ENCODE measurements around the gene AKT1S1. TPM values are rescaled to one million over a fixed set of nuclear protein-coding genes. Genes with fewer than 3 reads are reported as not detected.

AKT1S1 gene
- total RNA-seq, 4 donors from 2014 or later = 15.4 to 30.6 (median 21.9) TPM

DNA sequence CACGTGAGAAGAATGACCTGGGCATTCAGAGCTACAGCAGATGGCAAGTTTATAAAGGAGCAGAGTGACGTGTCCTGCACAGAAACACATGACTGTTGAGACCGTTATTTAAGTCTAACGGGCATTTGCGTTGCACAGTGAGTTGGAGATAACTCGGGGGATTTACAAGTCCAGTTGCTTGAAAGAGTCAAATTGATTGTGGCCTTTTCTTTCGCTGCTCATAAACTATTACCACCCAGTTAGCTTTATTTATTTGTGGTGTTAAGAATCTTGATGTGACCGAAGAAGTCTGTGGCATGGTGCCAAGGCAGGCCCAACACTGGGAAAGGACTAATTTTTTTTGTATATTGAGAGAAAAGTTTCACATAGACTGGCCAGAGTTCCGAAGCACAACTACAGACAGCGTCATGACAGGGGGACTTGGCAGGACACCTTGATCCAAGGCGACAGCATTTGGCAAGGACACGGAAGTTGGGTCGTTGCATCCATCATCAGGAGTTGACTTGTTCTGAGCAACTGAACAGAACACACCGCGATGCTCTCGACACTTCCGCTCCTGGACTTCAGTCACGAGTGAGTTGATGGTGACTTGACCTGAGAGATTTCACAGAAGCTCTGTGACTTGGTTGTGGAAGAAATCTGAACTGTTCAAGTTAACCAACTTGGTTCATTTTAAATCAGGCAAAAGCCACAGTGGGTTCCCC, 38.1 kb downstream of the AKT1S1 start:
- Histone ChIP-seq H3K9me3 (no peaks in the 10 kb centered on the region), H3K4me1 (no peaks in the 10 kb centered on the region), H3K4me3 (no peak overlapping the region), H3K36me3 (peaks cover 27 to 64% (median 62%) of the 10 kb centered on the region in 4 donors), H3K27me3 (no peaks in the 10 kb centered on the region), H3K27ac (replicated peaks in 1 of 4) (no peak overlapping the region)
- 90% methylated on average over 18 of the region's 18 CpGs for WGBS
- TF ChIP-seq, protein P1, sequence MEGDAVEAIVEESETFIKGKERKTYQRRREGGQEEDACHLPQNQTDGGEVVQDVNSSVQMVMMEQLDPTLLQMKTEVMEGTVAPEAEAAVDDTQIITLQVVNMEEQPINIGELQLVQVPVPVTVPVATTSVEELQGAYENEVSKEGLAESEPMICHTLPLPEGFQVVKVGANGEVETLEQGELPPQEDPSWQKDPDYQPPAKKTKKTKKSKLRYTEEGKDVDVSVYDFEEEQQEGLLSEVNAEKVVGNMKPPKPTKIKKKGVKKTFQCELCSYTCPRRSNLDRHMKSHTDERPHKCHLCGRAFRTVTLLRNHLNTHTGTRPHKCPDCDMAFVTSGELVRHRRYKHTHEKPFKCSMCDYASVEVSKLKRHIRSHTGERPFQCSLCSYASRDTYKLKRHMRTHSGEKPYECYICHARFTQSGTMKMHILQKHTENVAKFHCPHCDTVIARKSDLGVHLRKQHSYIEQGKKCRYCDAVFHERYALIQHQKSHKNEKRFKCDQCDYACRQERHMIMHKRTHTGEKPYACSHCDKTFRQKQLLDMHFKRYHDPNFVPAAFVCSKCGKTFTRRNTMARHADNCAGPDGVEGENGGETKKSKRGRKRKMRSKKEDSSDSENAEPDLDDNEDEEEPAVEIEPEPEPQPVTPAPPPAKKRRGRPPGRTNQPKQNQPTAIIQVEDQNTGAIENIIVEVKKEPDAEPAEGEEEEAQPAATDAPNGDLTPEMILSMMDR (IDR thresholded peaks at IDR 0.05) = no peak
- no peak for TF ChIP-seq EP300 (IDR thresholded peaks at IDR 0.05)
- no peak for TF ChIP-seq POLR2AphosphoS5 (IDR thresholded peaks at IDR 0.05)
- TF ChIP-seq POLR2A (IDR thresholded peaks at IDR 0.05; ENCODE audit: low read depth) = no peak
- no peak for DNase-seq (ENCODE audit: extremely low spot score)
- intact Hi-C loops (cut with DNase I) = no loop called here

DNA sequence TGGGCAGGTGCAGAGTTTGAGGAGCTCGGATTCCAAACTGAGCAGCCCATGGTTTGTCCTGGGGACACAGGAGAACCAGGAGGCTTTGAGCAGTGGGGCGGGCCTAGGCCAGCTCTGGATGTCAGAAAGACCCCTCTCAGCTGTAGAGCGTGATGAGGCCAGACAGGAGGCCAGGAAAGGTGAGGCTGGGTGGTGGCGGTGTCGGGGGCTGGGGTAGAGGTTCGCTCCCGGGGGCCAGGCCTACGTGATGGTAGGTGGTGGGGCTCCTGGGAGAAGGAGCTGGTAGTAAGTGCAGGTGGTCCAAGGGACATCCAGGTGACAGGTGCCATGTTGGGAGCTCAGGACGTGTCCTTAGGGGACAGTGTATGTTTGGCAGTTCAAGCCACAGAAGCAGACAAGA, 39.7 kb downstream of the AKT1S1 start:
- intact Hi-C loops (cut with DNase I) = no loop called here
- Histone ChIP-seq H3K4me1 (no peaks in the 10 kb centered on the region), H3K27ac (replicated peaks in 1 of 4) (no peak overlapping the region), H3K36me3 (peaks cover 43 to 80% (median 78%) of the 10 kb centered on the region in 4 donors), H3K27me3 (no peaks in the 10 kb centered on the region), H3K4me3 (no peak overlapping the region), H3K9me3 (no peaks in the 10 kb centered on the region)
- WGBS = 95% methylated on average over 9 of the region's 9 CpGs
- TF ChIP-seq EP300 (IDR thresholded peaks at IDR 0.05) (no peak), POLR2AphosphoS5 (IDR thresholded peaks at IDR 0.05) (no peak)
- TF ChIP-seq, protein P1 (IDR thresholded peaks at IDR 0.05) = no peak
- DNase-seq (ENCODE audit: extremely low spot score) = no peak

DNA sequence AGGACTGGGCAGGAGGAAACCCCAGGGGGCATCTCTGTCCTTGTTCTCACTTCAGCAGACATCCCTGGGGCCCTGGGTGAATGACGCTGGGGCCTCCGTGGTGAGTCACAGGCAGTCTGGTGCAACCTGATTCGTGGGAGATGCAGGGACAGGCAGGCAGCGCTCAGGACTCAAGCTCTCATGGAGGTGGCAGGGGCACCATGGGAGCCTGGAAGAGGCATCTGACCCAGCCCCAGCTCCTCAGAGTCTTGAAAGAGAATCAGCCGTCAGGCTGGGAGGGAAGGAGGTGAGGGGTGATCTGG, 40.2 kb downstream of the AKT1S1 start:
- Histone ChIP-seq H3K36me3 (peaks cover 48 to 85% (median 82%) of the 10 kb centered on the region in 4 donors), H3K27ac (replicated peaks in 1 of 4) (no peak overlapping the region), H3K4me1 (no peaks in the 10 kb centered on the region), H3K9me3 (no peaks in the 10 kb centered on the region), H3K4me3 (no peak overlapping the region), H3K27me3 (no peaks in the 10 kb centered on the region)
- DNase-seq (ENCODE audit: extremely low spot score) = no peak
- intact Hi-C loops (cut with DNase I) = no loop called here
- WGBS = 97% methylated on average over 5 of the region's 5 CpGs
- TF ChIP-seq EP300 (IDR thresholded peaks at IDR 0.05) (no peak), POLR2AphosphoS5 (IDR thresholded peaks at IDR 0.05) (no peak), POLR2A (IDR thresholded peaks at IDR 0.05; ENCODE audit: low read depth) (no peak)
- TF ChIP-seq, protein P1 (IDR thresholded peaks at IDR 0.05) = no peak

DNA sequence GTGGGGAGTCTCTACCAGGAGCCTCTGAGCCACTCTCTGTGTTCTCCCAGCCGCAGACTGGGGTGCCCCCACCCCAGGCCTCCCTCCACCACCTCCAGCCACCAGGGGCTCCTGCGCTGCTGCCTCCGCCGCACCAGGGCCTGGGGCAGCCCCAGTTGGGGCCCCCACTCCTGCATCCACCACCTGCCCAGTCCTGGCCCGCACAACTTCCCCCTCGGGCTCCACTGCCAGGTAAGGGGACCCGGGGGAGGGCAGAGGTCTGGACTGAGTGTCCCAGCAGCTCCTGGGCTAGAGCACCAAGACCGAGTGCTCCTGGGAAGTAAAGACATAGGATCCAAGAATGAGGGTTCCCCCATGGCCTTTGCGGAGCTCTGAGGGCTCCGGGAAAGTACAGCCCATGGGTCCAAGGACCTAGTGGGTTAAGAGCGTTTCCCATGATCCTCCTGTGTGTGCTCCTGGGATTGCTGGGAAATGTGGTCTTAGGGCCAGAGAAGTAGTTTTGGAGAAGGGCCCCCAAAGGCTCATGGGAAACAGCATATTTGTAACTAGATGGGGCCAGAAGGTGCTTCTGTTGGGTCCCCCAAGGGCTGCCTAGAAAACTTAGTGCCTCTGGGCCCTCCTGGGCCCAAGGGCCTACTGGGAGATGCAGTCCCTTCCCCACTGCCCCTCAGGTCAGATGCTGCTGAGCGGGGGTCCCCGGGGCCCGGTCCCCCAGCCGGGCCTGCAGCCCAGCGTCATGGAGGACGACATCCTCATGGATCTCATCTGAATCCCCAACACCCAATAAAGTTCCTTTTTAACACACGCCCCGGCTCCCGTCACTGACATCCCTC, 40.8 kb downstream of the AKT1S1 start:
- TF ChIP-seq POLR2A (IDR thresholded peaks at IDR 0.05; ENCODE audit: low read depth) = no peak
- TF ChIP-seq EP300 (IDR thresholded peaks at IDR 0.05) = no peak
- TF ChIP-seq, protein P1 (IDR thresholded peaks at IDR 0.05) = no peak
- no peak for TF ChIP-seq POLR2AphosphoS5 (IDR thresholded peaks at IDR 0.05)
- no peak overlapping the region for H3K27ac ChIP-seq (replicated peaks in 1 of 4)
- intact Hi-C loops (cut with DNase I) = no loop called here
- no peak overlapping the region for H3K4me3 ChIP-seq
- no peaks in the 10 kb centered on the region for H3K9me3 ChIP-seq
- H3K27me3 ChIP-seq = no peaks in the 10 kb centered on the region
- peaks cover 52 to 90% (median 88%) of the 10 kb centered on the region in 4 donors for H3K36me3 ChIP-seq
- no peak for DNase-seq (ENCODE audit: extremely low spot score)
- 95% methylated on average over 12 of the region's 20 CpGs for WGBS
- no peaks in the 10 kb centered on the region for H3K4me1 ChIP-seq

All from esophagus muscularis mucosa (tissue), 4 donors.